Measurements from ENCODE around the gene RPS6KA2.

Gene RPS6KA2

DNA sequence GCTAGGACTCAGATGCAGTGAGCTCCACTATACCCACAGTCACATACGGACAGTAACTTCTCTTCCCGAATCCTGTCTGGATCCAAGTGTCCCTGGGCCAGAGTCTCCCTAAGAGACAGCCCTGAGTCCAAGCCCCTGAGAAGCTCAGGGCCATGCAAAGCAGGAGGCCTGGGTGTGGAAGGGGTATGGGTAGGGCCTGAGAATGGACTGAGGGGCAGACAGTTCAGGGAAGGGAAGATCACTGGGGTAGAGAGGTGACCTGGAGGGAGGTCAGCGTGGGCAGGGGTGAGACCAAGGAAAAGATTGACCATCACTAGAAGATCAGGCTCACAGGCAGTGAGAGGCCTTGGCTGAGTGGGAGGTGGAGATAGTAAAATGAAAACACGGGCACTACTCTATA lies 8.8 kb downstream of the RPS6KA2 start:
- Mint-ChIP-seq H3K36me3 (ENCODE audit: low read depth) (peaks cover 6% of the 10 kb centered on the region), H3K9me3 (no peaks in the 10 kb centered on the region), H3K4me3 (no peak overlapping the region), H3K4me1 (ENCODE audit: low read depth) (no peaks in the 10 kb centered on the region), H3K27ac (no peak overlapping the region), H3K27me3 (no peaks in the 10 kb centered on the region)

GRCh38 chr6:166617359-166617758 lies 9.7 kb downstream of the RPS6KA2 start:
- Mint-ChIP-seq H3K9me3 (no peaks in the 10 kb centered on the region), H3K4me3 (no peak overlapping the region), H3K27me3 (no peaks in the 10 kb centered on the region), H3K4me1 (ENCODE audit: low read depth) (no peaks in the 10 kb centered on the region), H3K27ac (no peak overlapping the region), H3K36me3 (ENCODE audit: low read depth) (peaks cover 6% of the 10 kb centered on the region)

DNA sequence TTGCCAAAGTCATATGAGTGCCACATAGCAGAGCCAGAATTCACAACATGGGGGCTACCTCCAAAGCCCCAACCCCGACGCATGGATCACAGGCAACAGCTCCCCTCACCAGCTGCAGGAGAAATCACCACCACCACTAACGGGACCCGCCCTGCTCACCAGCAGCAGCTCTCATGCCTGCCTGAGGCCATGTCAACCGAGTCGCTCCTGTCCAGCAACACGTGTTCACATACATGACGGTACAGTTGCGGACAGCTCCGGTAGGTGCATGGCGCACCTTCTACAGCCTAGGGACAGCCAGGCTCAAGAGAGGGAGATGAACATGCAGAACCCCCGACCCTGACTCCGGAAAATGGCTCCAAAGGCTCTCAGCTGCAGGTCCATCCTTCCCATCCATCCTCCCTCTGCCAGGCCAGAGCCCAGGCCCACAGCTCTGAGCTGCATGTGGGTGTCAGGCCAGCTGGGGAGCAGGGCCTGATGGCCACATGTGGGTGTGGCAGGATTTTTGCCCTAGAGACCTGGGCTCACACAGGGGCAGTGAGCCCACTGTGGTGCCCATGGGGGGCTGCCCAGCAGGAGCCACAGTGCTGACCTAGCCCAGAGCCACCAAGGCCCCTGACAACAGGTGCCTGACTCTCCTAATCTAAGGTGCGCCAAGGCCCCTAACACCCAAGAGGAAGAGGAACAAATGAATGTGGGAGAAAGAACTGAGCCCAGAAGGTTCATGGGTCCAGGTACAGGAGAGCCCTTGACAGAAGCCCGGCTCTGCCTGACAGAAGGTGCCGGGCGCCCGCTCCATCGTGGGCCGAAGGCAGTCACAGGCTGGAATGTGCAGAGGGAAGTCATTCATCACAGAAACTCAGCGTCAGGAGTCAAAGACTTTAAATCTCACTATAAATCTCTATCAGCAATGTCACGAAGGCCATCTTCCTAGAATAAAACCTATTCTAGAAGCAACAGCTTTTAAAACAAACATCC lies 10.5 kb downstream of the RPS6KA2 start:
- Mint-ChIP-seq H3K27me3 (no peaks in the 10 kb centered on the region), H3K4me3 (no peak overlapping the region), H3K9me3 (no peaks in the 10 kb centered on the region), H3K27ac (no peak overlapping the region), H3K36me3 (ENCODE audit: low read depth) (peaks cover 6% of the 10 kb centered on the region), H3K4me1 (ENCODE audit: low read depth) (no peaks in the 10 kb centered on the region)

GRCh38 chr6:166615059-166615770 lies 11.8 kb downstream of the RPS6KA2 start:
- no peaks in the 10 kb centered on the region for H3K27me3 Mint-ChIP-seq
- H3K4me1 Mint-ChIP-seq (ENCODE audit: low read depth), result no peaks in the 10 kb centered on the region
- H3K9me3 Mint-ChIP-seq, result no peaks in the 10 kb centered on the region
- H3K27ac Mint-ChIP-seq, result no peak overlapping the region
- peaks cover 6% of the 10 kb centered on the region for H3K36me3 Mint-ChIP-seq (ENCODE audit: low read depth)
- no peak overlapping the region for H3K4me3 Mint-ChIP-seq

- H3K4me1 Mint-ChIP-seq (ENCODE audit: low read depth), result no peaks in the 10 kb centered on the region
- no peaks in the 10 kb centered on the region for H3K27me3 Mint-ChIP-seq
- no peak overlapping the region for H3K4me3 Mint-ChIP-seq
- H3K9me3 Mint-ChIP-seq, result no peaks in the 10 kb centered on the region
- H3K27ac Mint-ChIP-seq, result no peak overlapping the region
- H3K36me3 Mint-ChIP-seq (ENCODE audit: low read depth), result peaks cover 6% of the 10 kb centered on the region
These were observed 12.5 kb downstream of the RPS6KA2 start for GRCh38 chr6:166614589-166614988.

GRCh38 chr6:166614171-166614583 lies 12.9 kb downstream of the RPS6KA2 start:
- Mint-ChIP-seq H3K4me3 (no peak overlapping the region), H3K9me3 (no peaks in the 10 kb centered on the region), H3K4me1 (ENCODE audit: low read depth) (no peaks in the 10 kb centered on the region), H3K27ac (no peak overlapping the region), H3K27me3 (no peaks in the 10 kb centered on the region), H3K36me3 (ENCODE audit: low read depth) (peaks cover 6% of the 10 kb centered on the region)

- H3K27me3 Mint-ChIP-seq, result no peaks in the 10 kb centered on the region
- H3K36me3 Mint-ChIP-seq (ENCODE audit: low read depth), result no peaks in the 10 kb centered on the region
- no peaks in the 10 kb centered on the region for H3K4me1 Mint-ChIP-seq (ENCODE audit: low read depth)
- H3K27ac Mint-ChIP-seq, result no peak overlapping the region
- H3K4me3 Mint-ChIP-seq, result no peak overlapping the region
- H3K9me3 Mint-ChIP-seq, result no peaks in the 10 kb centered on the region
These were observed 14.0 kb downstream of the RPS6KA2 start for GRCh38 chr6:166613027-166613426.

- Mint-ChIP-seq H3K27ac (no peak overlapping the region), H3K27me3 (no peaks in the 10 kb centered on the region)
These were observed 14.6 kb downstream of the RPS6KA2 start for GRCh38 chr6:166612471-166612881.

GRCh38 chr6:166611631-166612030 lies 15.4 kb downstream of the RPS6KA2 start:
- Mint-ChIP-seq H3K4me3 (no peak overlapping the region), H3K36me3 (ENCODE audit: low read depth) (no peaks in the 10 kb centered on the region), H3K9me3 (no peaks in the 10 kb centered on the region), H3K27ac (no peak overlapping the region), H3K27me3 (no peaks in the 10 kb centered on the region), H3K4me1 (ENCODE audit: low read depth) (no peaks in the 10 kb centered on the region)

More at GRCh38 chr6:166612471-166612881, 14.6 kb downstream of the RPS6KA2 start:
- Mint-ChIP-seq H3K9me3 (no peaks in the 10 kb centered on the region), H3K4me1 (ENCODE audit: low read depth) (no peaks in the 10 kb centered on the region), H3K4me3 (no peak overlapping the region), H3K36me3 (ENCODE audit: low read depth) (no peaks in the 10 kb centered on the region)

DNA sequence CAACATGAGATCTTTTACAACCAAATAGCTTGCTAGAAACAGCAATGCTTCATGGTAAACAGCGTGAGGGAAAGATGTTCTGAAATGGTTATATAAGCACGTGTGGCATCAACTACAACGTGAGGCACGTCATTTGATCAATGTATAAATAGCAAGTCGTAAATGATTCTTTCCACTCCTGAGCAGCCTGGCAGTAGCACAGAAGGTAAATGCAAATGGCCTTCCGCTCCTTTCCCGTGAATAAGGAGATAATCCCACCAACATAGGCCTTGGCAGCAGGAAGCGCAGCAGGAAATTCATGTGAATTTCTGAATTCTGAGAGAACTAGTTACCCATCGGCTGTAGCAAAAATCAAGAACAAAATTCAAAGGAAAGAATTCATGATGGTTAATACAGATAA lies 17.0 kb downstream of the RPS6KA2 start:
- Mint-ChIP-seq H3K4me1 (ENCODE audit: low read depth) (no peaks in the 10 kb centered on the region), H3K36me3 (ENCODE audit: low read depth) (no peaks in the 10 kb centered on the region), H3K27me3 (no peaks in the 10 kb centered on the region), H3K27ac (no peak overlapping the region), H3K9me3 (no peaks in the 10 kb centered on the region), H3K4me3 (no peak overlapping the region)

DNA sequence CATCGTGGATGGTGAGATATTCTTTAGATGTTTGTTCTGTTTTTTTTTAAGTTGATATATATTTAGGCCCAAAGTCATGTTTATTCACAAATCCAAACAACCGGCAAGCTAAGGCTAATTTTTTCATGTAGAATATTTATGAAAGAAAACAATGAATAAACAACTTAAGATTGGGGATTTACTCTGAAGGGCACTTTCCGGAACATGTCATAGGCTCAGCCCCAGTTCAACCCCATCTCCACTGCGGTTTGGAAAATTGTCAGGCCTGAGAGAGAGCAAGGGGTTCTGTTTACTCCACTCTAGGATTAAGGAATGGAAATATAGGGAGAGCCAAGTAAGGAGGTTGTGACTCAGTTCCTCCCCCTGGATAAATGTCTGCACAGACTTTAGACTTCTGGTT lies 18.3 kb downstream of the RPS6KA2 start:
- H3K4me3 Mint-ChIP-seq, result no peak overlapping the region
- H3K4me1 Mint-ChIP-seq (ENCODE audit: low read depth), result no peaks in the 10 kb centered on the region
- no peaks in the 10 kb centered on the region for H3K36me3 Mint-ChIP-seq (ENCODE audit: low read depth)
- H3K27ac Mint-ChIP-seq, result no peak overlapping the region
- H3K27me3 Mint-ChIP-seq, result no peaks in the 10 kb centered on the region
- no peaks in the 10 kb centered on the region for H3K9me3 Mint-ChIP-seq

GRCh38 chr6:166605752-166606151 lies 21.3 kb downstream of the RPS6KA2 start:
- no peaks in the 10 kb centered on the region for H3K27me3 Mint-ChIP-seq

DNA sequence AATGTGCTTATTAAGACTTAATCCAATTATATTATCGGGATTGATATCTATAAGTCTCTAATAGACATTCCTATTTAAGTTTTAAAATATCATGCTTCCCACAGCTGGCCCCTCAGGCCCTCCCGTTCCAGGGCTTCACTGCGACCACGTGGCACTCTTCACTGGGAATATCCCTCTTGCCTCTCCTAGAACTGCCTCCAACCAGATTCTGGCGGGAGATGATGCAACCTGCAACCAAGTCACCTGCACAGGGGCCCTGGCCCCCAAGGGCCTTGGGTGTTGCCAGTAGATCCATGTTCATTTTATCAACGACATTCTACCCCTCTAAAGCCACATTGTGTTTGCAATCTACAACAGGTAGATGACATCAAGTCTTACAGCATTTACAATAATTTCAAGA lies 22.1 kb downstream of the RPS6KA2 start:
- Mint-ChIP-seq H3K9me3 (no peaks in the 10 kb centered on the region), H3K27me3 (no peaks in the 10 kb centered on the region), H3K36me3 (ENCODE audit: low read depth) (no peaks in the 10 kb centered on the region), H3K27ac (no peak overlapping the region), H3K4me1 (ENCODE audit: low read depth) (no peaks in the 10 kb centered on the region), H3K4me3 (no peak overlapping the region)

More at GRCh38 chr6:166605752-166606151, 21.3 kb downstream of the RPS6KA2 start:
- no peaks in the 10 kb centered on the region for H3K36me3 Mint-ChIP-seq (ENCODE audit: low read depth)
- H3K27ac Mint-ChIP-seq, result no peak overlapping the region
- H3K4me1 Mint-ChIP-seq (ENCODE audit: low read depth), result no peaks in the 10 kb centered on the region
- H3K9me3 Mint-ChIP-seq, result no peaks in the 10 kb centered on the region
- no peak overlapping the region for H3K4me3 Mint-ChIP-seq

DNA sequence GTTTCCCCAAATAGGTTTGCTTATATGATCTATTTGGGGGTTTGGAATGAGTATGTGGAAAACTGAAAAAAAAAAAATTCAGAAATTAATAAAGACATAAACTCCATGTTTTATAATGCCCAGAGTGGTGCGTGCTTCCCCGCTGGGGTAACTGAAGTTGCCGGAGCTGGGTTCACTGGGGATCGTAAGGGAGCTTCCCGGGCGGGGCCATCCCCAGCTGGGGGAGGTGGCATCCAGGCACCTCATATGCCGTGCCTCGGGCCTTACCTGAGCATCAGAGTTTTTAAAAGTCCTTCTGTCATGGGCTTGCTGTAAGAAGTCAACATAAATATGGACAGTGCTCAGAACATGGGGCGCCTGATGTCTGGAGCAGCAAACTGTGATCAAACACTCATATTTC lies 22.7 kb downstream of the RPS6KA2 start:
- H3K4me3 Mint-ChIP-seq, result no peak overlapping the region
- H3K27me3 Mint-ChIP-seq, result no peaks in the 10 kb centered on the region
- H3K36me3 Mint-ChIP-seq (ENCODE audit: low read depth), result no peaks in the 10 kb centered on the region
- H3K27ac Mint-ChIP-seq, result no peak overlapping the region
- no peaks in the 10 kb centered on the region for H3K9me3 Mint-ChIP-seq
- H3K4me1 Mint-ChIP-seq (ENCODE audit: low read depth), result no peaks in the 10 kb centered on the region

DNA sequence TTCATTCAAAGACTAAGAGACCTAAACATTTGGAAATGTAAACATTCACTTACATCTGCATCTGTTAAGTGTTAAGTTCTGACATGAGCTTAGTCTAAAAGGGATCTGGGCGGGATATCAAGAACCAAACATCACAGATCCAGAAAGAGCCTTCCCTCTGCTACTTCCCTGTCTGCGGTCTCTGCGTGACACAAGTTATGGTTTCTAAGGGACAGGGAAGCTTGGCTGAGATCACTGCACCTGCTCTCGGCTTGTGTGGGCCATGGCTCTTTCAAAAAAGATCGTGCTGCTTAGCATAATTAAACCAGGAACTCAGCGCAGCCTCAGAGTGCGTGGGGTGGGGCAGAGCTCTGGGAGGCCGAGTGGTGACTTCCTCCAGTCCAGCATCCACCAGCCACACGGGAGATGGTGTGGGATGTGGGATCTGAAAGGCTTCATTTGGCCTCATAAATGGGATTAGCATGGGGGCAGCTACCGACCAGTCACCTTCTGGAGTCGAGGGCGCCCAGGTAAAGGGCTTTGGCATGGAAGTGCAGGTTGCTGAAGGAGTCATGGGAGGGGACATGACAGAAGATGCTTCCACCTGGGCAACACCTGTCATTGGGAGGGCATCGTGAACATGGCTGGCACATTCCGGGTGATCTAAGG lies 23.9 kb downstream of the RPS6KA2 start:
- Mint-ChIP-seq H3K27me3 (no peaks in the 10 kb centered on the region), H3K36me3 (ENCODE audit: low read depth) (no peaks in the 10 kb centered on the region), H3K4me3 (no peak overlapping the region), H3K4me1 (ENCODE audit: low read depth) (no peaks in the 10 kb centered on the region), H3K9me3 (no peaks in the 10 kb centered on the region), H3K27ac (no peak overlapping the region)
